T-helper 1 cell treated with Interleukin-12 subunit alpha and Interleukin-12 subunit beta and Interleukin-4 antibody, amounts not matched to agents 30 ng/mL and 1 ng/mL, for 36 hours (primary cell): Measurements from ENCODE around the gene DNAJC11. TPM values are rescaled to one million over a fixed set of nuclear protein-coding genes. Genes with fewer than 3 reads are reported as not detected.
"Not testable (repeated sequence)": the region's sequence is repeated elsewhere in the genome, so short reads cannot be mapped to it uniquely, and the experiment has no call there.

Source experiments
- intact Hi-C: fragments of 100-400 bp; cut with micrococcal nuclease; formaldehyde crosslinking; loops from one replicate; pipeline ENCODE4 v1.15.1; 2024
- total RNA-seq: library from RNA; stranded (reverse); gene quantifications from 2 replicates; pipeline ENCODE4 v1.2.3, GENCODE V29; 2022

DNAJC11 gene
- total RNA-seq, 1 donor from 2014 or later, result 51.6 TPM

GRCh38 chr1:6699915-6700314 lies 1.7 kb downstream of the DNAJC11 start:
- intact Hi-C loops, result loop anchor here (5.0 kb wide), 1 partner anchor 73 kb away; no protein-coding TSS in a partner anchor

DNA sequence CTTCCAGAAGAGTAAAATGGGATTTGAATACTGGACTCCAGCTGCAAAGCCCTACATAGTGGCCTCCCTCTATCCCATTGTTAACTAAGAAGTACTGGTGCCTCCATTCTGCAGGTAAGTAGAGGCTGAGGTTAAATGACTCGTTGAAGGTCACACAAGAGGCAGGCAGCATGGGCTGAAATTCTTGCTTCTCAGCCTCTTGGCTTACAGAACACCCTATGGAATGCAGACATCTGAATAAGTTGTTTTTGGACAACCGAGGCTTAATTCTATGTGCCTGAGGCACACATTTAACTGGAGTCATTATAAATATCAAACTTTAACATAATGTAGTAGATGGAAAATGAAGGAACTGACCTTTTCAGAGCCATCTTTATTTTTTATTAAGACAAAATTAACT lies 5.7 kb downstream of the DNAJC11 start:
- intact Hi-C loops, result no loop called here

DNA sequence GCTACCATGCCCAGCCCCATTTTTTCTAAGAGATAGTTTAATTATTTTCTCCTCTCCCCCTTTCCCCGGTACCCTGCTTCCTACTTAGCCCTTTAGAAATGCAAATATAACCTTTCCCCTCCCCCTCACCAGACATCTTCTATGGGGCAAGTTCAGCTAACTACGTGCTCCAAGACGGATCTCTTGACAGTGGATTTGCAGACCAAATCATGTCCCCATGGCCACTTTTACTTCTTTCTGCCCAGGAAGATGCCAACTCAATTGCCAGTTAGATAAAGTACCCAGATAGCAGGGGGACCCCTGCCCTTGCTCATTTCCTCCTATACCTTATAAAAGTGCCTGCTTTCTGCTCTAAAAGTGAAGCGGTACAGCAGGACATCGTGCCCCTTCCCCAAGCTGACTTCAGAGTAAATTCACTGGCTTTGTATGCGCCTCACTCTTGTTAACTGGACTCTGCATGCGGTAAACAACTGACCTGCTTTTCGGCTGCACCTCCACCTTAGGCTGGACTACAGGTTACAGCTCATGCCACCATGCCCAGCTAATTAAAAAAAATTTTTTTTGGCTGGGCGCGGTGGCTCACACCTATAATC lies 7.4 kb downstream of the DNAJC11 start:
- intact Hi-C loops, result no loop called here

DNA sequence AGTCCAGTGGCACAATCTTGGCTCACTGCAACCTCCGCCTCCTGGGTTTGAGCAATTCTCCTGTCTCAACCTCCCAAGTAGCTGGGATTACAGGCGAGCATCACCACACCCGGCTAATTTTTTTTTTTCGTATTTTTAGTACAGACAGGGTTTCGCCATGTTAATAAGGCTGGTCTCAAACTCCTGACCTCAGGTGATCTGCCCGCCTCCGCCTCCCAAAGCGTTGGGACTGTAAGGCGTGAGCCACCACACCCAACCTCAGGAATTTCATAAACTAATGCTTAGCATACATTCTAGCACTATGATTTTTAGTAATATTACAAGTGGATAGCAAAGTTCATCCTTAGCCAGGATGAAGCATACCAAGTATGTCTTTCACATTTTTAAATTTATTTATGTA lies 8.7 kb downstream of the DNAJC11 start:
- intact Hi-C loops, result no loop called here

DNA sequence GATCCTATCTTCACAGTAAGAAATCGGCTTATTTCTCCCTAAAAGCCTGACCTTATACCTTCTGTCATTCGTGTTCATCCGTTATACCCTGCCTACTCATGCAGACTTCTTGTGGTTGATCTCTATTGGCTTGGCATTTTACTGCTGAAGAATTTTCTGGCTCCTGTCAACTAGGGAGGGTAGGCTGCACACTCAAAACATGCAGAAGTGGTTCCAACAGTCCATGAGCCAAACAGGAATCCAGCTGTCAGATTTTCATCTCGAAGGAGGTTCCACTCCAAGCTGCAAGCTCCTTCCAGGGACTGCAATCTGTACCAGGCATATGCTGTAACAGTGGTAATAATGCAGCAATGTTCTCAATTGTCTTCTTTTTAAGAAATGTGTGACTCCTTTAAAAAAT lies 10.1 kb downstream of the DNAJC11 start:
- intact Hi-C loops, result no loop called here

- intact Hi-C loops, result no loop called here
Measured at GRCh38 chr1:6690186-6690585, 11.4 kb downstream of the DNAJC11 start.

DNA sequence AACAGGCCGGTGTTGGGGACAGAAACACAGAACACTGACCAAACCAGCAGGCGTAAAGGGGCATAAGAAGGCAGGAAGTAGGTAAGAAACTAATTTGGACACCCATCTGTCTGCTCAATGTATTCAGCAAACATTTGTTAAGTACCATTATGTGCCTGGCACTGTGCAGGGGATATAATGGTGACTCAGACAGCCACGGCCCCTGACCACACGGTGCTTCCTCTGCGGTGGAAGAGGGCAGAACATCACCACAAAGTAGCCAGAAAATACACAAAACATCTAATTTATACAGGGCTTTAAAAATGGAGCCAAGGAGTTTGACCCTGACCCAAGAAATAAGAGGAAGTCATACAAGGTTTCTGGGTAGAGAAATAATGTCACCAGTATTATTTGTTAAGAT lies 12.9 kb downstream of the DNAJC11 start:
- intact Hi-C loops, result no loop called here

- intact Hi-C loops, result no loop called here
Measured at GRCh38 chr1:6688001-6688400, 13.6 kb downstream of the DNAJC11 start.

DNA sequence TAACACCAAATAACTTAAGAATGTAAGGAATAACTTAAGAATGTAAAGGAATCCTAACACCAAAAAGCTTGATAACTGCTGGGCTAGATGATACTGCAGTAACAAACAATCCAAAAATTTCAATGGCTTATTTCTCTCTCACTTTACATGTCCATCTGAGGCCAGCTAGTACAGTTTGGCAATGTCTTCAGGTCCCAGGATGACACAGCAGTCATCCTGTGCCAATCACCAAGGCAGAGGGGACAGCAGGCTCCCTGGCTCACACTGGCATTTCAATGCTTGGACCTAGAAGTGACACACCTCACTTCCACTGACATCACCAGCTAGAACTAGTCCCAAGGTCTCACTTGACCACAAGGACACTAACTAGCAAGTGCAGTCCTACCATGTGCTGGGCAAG lies 15.3 kb downstream of the DNAJC11 start:
- intact Hi-C loops, result no loop called here

DNA sequence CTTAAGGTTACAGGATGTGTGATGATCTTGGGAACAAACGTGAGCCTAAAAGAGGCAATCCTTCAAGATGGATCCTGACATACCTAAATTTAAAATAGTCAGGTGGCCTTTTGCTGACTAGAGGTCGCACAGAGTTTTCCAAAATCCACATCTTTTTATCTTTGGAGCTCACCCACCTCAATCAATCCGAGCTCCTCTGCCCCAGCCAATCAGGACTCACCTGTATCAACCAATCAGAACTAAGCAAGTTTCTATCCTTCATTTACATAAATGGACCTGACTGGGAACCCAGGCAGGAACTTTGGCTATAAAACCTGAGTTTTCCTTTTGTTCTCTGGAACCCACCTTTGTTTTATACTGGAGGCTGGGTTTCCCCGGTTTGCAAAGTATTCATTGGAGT lies 16.2 kb downstream of the DNAJC11 start:
- intact Hi-C loops, result no loop called here

- intact Hi-C loops, result no loop called here
Measured at GRCh38 chr1:6683434-6683833, 18.2 kb downstream of the DNAJC11 start.

DNA sequence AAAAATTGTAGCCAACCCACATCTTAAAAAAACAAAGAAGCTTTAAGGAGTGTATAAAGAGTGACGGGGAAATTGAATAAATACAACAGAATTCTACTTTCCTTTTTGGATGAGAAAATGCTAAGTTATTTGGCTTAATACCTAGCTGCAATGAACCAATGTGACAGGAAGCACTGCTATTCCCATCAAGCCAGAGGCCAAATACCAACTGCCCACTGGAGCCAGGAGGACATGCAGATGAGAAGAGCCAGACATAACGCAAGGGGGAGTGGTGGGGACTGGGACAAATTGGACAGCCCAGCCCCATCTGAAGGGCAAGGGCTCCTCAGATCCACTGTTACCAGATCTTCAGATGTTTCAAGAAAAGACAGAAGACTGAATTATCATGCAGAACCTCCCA lies 25.7 kb downstream of the DNAJC11 start:
- intact Hi-C loops, result no loop called here

DNA sequence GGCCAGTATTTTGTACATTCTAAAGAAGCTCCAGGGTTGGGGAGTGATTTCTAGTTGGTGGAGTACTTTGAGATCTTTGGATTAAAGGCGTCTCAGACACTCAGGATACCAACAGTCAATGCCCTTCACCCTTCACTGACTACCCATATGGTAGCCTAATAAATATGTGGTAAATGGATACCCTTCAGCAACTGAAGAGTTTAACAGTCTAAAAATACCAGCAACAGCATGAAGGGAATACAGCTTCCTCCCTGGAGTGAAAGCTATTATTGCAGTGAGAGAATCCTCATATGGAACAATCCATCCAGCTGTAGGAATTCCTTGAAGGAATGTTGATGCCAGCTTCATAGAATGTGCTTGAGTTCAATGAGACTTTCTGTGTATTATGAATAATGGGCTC lies 26.8 kb downstream of the DNAJC11 start:
- intact Hi-C loops, result no loop called here

GRCh38 chr1:6673816-6674398 lies 27.7 kb downstream of the DNAJC11 start:
- intact Hi-C loops, result no loop called here

GRCh38 chr1:6672558-6672957 lies 29.1 kb downstream of the DNAJC11 start:
- intact Hi-C loops, result no loop called here

DNA sequence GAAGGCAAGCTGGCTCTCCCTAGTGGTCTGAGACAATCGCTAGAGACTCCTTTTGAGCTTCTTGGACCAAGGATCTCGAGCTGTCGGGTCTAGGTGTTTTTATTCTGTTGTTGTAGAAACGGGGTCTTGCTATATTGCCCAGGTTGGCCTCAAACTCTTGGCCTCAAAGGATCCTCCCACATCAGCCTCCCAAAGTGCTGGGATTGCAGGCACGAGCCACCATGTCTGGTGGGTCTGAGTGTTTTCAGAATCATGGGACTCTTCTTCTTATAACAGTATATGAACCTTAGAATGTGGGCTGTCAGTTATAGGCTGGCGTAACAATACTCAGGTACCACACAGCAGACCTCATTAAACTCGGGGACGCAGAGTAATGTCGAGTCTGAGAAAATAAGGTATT lies 33.1 kb downstream of the DNAJC11 start:
- intact Hi-C loops, result no loop called here

DNA sequence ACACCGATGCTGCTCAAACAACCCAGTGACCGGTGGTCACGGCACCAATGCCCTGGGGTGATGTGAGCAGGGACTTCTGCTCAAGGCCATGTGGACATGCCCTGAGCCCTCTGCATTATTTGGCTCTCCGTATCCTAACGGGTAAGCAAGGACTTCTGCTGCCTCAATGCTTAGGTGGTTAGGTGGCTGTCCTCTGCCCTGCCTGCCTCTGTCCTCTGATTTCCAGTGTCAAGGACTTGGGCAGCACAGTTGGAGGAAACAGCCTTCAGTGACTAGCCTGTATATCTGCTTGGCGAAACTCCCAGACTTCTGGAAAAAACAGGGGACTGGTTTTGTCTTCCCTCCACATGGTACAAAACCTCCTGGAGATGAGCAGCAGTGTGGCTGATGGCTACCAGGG lies 34.5 kb downstream of the DNAJC11 start:
- intact Hi-C loops, result no loop called here

GRCh38 chr1:6666696-6667095 lies 34.9 kb downstream of the DNAJC11 start:
- intact Hi-C loops, result no loop called here

- intact Hi-C loops, result not testable (repeated sequence)
Measured at GRCh38 chr1:6662468-6662867, 39.1 kb downstream of the DNAJC11 start.

- intact Hi-C loops, result no loop called here
Measured at GRCh38 chr1:6660415-6661049, 41.1 kb downstream of the DNAJC11 start.

- intact Hi-C loops, result no loop called here
Measured at GRCh38 chr1:6658359-6659060, 43.1 kb downstream of the DNAJC11 start.

DNA sequence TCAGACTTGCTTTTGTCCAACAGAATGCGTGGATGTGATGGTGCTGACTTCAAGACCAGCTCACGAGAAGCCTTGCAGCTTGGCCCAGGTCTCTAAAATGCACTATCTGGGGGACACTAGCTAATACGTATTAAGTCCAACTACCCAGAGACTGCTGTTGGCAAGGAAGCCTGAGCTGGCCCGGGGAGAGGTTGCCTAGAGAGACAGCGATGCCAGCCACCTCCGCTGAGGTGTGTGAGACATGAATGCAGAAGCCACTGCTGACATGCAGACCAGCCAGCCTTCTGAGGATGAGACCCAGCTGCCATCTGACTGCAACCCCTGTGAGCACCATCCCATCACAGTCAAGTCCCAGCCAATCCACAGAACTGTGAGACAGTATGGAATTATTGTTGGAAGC lies 44.5 kb downstream of the DNAJC11 start:
- intact Hi-C loops, result no loop called here
